Naive thymus-derived CD4-positive, alpha-beta T cell (primary cell): ENCODE results near the gene HEMK1. TPM values are rescaled to one million over a fixed set of nuclear protein-coding genes. Genes with fewer than 3 reads are reported as not detected.

ENCODE experiments used
- ATAC-seq: fragments of 150-1000 bp; cut with Tn5 transposase; 2 replicates; pipeline ENCODE4 v1.10.0; 2021; ENCODE audit warnings: mild to moderate bottlenecking, moderate library complexity
- CTCF ChIA-PET: fragments of 350-600 bp; sonication (Branson Sonifier 250); formaldehyde crosslinking; loops from one replicate; lab custom pipeline; 2021; ENCODE audit warnings: antibody characterized with exemption; lab: Charles Lee
- POLR2A ChIA-PET: fragments of 350-600 bp; sonication (Branson Sonifier 250); formaldehyde crosslinking; loops from one replicate; lab custom pipeline; 2021; ENCODE audit warnings: antibody characterized with exemption, inconsistent platforms; lab: Charles Lee
- DNase-seq, 9 donors: peaks; one replicate each; pipeline versions ENCODE4 v3.0.0 to v3.0.0-alpha.2; 2020 to 2022; ENCODE audit warnings: mixed read lengths in 1 of 9
- H3K27ac ChIP-seq: one replicate; pipeline ENCODE4 v1.7.0; 2013; ENCODE audit warnings: mild to moderate bottlenecking, low read depth, low read length, moderate library complexity
- H3K27me3 ChIP-seq, 2 donors: one replicate each; pipeline ENCODE4 v1.7.0; 2013; ENCODE audit warnings: low read length in 2 of 2, mild to moderate bottlenecking in 2 of 2, moderate library complexity in 2 of 2; ENCODE audit not compliant: control insufficient read depth in 2 of 2, insufficient read depth in 2 of 2
- H3K36me3 ChIP-seq, 3 experiments: 1 replicate in 2 of 3; 2 replicates in 1 of 3; pipeline ENCODE4 v1.7.0; 2013; ENCODE audit warnings: low read length in 3 of 3, mild to moderate bottlenecking in 3 of 3, moderate library complexity in 1 of 3; ENCODE audit not compliant: insufficient read depth in 3 of 3, control insufficient read depth in 2 of 3
- H3K4me1 ChIP-seq, 2 donors: one replicate each; pipeline ENCODE4 v1.7.0; 2013; ENCODE audit warnings: low read length in 2 of 2, mild to moderate bottlenecking in 2 of 2, moderate library complexity in 1 of 2; ENCODE audit not compliant: control insufficient read depth in 2 of 2, insufficient read depth in 2 of 2
- H3K4me3 ChIP-seq: 2 replicates; pipeline ENCODE4 v1.7.0; 2013; ENCODE audit warnings: mild to moderate bottlenecking, low read length
- H3K9me3 ChIP-seq, 3 experiments: 1 replicate in 2 of 3; 2 replicates in 1 of 3; pipeline ENCODE4 v1.7.0; 2013; ENCODE audit warnings: low read length in 3 of 3; ENCODE audit not compliant: control insufficient read depth in 2 of 3
- H3K27ac Mint-ChIP-seq, 9 donors: one replicate each; pipeline ENCODE4 v1.8.0; 2020 to 2022; ENCODE audit warnings: mixed read lengths in 9 of 9, mild to moderate bottlenecking in 8 of 9, moderate library complexity in 5 of 9, inconsistent platforms in 2 of 9
- H3K27me3 Mint-ChIP-seq, 5 donors: one replicate each; pipeline ENCODE4 v1.8.0; 2021 to 2022; ENCODE audit warnings: mixed read lengths in 5 of 5, mild to moderate bottlenecking in 1 of 5
- H3K36me3 Mint-ChIP-seq, 5 donors: one replicate each; pipeline ENCODE4 v1.8.0; 2020 to 2022; ENCODE audit warnings: mixed read lengths in 5 of 5, mild to moderate bottlenecking in 3 of 5, inconsistent platforms in 1 of 5
- H3K4me1 Mint-ChIP-seq, 7 donors: one replicate each; pipeline ENCODE4 v1.8.0; 2020 to 2022; ENCODE audit warnings: mixed read lengths in 7 of 7, mild to moderate bottlenecking in 3 of 7, inconsistent platforms in 1 of 7
- H3K4me3 Mint-ChIP-seq, 10 donors: one replicate each; pipeline ENCODE4 v1.8.0; 2020 to 2022; ENCODE audit warnings: mild to moderate bottlenecking in 10 of 10, mixed read lengths in 10 of 10, moderate library complexity in 6 of 10, inconsistent platforms in 2 of 10
- H3K9me3 Mint-ChIP-seq, 11 donors: one replicate each; pipeline ENCODE4 v1.8.0; 2020 to 2022; ENCODE audit warnings: mixed read lengths in 11 of 11, mild to moderate bottlenecking in 4 of 11, inconsistent platforms in 1 of 11, moderate library complexity in 1 of 11
- intact Hi-C, 2 donors: fragments of 100-400 bp; cut with micrococcal nuclease; formaldehyde crosslinking; loops; one replicate each; pipeline ENCODE4 v1.15.1; 2023
- polyA plus RNA-seq, 2 donors: library from polyadenylated mRNA; unstranded; fragments of 300-500 nt; fragmentation: Illumina TruSeq; gene quantifications; one replicate each; pipeline ENCODE4 v1.2.3, GENCODE V29; 2021
- total RNA-seq, 6 experiments: library from RNA in 5 of 6; stranded (reverse) in 5 of 6; gene quantifications; 1 replicate in 5 of 6; 2 replicates in 1 of 6; pipeline ENCODE4 v1.2.3 and lab custom pipeline; 2021 to 2026

Gene HEMK1
- total and polyA plus RNA-seq, 7 experiments from 2014 or later, result 32.1 to 71.1 (median 40.1) TPM

- H3K27ac Mint-ChIP-seq, result peak overlapping the region in 1 of 9 donors; percentile 65
These were observed 75.2 kb downstream of the HEMK1 start for GRCh38 chr3:50644561-50644960.

GRCh38 chr3:50645378-50645777, 76.1 kb downstream of the HEMK1 start:
- no peaks in the 10 kb centered on the region for H3K4me1 ChIP-seq
- no peaks in the 10 kb centered on the region for H3K9me3 Mint-ChIP-seq
- DNase-seq (no peak), ATAC-seq (no peak)
- no peaks in the 10 kb centered on the region for H3K9me3 ChIP-seq
- no peaks in the 10 kb centered on the region for H3K27me3 Mint-ChIP-seq
- H3K27me3 ChIP-seq, result no peaks in the 10 kb centered on the region
- H3K36me3 ChIP-seq, result peaks cover 6 to 95% (median 29%) of the 10 kb centered on the region in 3 experiments
- intact Hi-C loops, result no loop called here
- H3K27ac Mint-ChIP-seq, result peak overlapping the region in 1 of 9 donors; percentile 78
- H3K4me1 Mint-ChIP-seq, result peaks cover 0 to 11% (median 0%) of the 10 kb centered on the region in 7 donors
- no peak overlapping the region for H3K4me3 ChIP-seq
- H3K36me3 Mint-ChIP-seq, result peaks cover 0 to 28% (median 15%) of the 10 kb centered on the region in 5 donors
- no peak overlapping the region for H3K27ac ChIP-seq
- POLR2A ChIA-PET, result no interaction called here
- CTCF ChIA-PET, result no interaction called here
- H3K4me3 Mint-ChIP-seq, result no peak overlapping the region

More at GRCh38 chr3:50644561-50644960, 75.2 kb downstream of the HEMK1 start:
- no peak overlapping the region for H3K27ac ChIP-seq
- H3K9me3 Mint-ChIP-seq, result no peaks in the 10 kb centered on the region
- H3K36me3 ChIP-seq, result peaks cover 6 to 100% (median 29%) of the 10 kb centered on the region in 3 experiments
- no peaks in the 10 kb centered on the region for H3K27me3 Mint-ChIP-seq
- H3K36me3 Mint-ChIP-seq, result peaks cover 0 to 28% (median 15%) of the 10 kb centered on the region in 5 donors
- ATAC-seq (no peak), DNase-seq (no peak)
- ChIA-PET CTCF (no interaction called here), POLR2A (interaction anchor here (0.7 kb wide), 1 partner anchor 140 kb away, joined by 3 read pairs; no protein-coding TSS in a partner anchor)
- intact Hi-C loops, result no loop called here
- no peaks in the 10 kb centered on the region for H3K27me3 ChIP-seq
- H3K4me1 ChIP-seq, result no peaks in the 10 kb centered on the region
- no peak overlapping the region for H3K4me3 Mint-ChIP-seq
- H3K4me3 ChIP-seq, result no peak overlapping the region
- peaks cover 0 to 12% (median 0%) of the 10 kb centered on the region in 7 donors for H3K4me1 Mint-ChIP-seq
- no peaks in the 10 kb centered on the region for H3K9me3 ChIP-seq

Other genes with a start within 250 kb of the HEMK1 start
- gene HYAL2, start 246.8 kb upstream of the HEMK1 start, total RNA-seq, result 1 to 10 TPM; 1.5 to 5.3 (median 3.2) TPM
- 1 to 10 TPM; 2.8 to 4.6 TPM for gene HYAL2, start 246.8 kb upstream of the HEMK1 start, polyA plus RNA-seq
- 10 to 100 TPM; 16.8 to 25.0 (median 20.5) TPM for gene TUSC2, start 241.3 kb upstream of the HEMK1 start, total RNA-seq
- gene TUSC2, start 241.3 kb upstream of the HEMK1 start, polyA plus RNA-seq, result 10 to 100 TPM; 38.0 to 45.5 TPM
- gene RASSF1, start 228.7 kb upstream of the HEMK1 start, total RNA-seq, result 100 to 1,000 TPM in 1 of 5 experiments, 10 to 100 TPM in 4; 39.4 to 105 (median 69.6) TPM
- gene RASSF1, start 228.7 kb upstream of the HEMK1 start, polyA plus RNA-seq, result 10 to 100 TPM; 32.7 to 47.9 TPM
- gene ZMYND10, start 223.8 kb upstream of the HEMK1 start, total RNA-seq, result 1 to 10 TPM in 4 of 5 experiments, under 1 TPM in 1; 0.91 to 3.8 (median 2.8) TPM
- gene ZMYND10, start 223.8 kb upstream of the HEMK1 start, polyA plus RNA-seq, result under 1 TPM; 0.07 to 0.30 TPM
- gene NPRL2, start 218.7 kb upstream of the HEMK1 start, total RNA-seq, result 10 to 100 TPM; 35.3 to 48.9 (median 47.7) TPM
- gene NPRL2, start 218.7 kb upstream of the HEMK1 start, polyA plus RNA-seq, result 10 to 100 TPM; 27.2 to 36.2 TPM
- 10 to 100 TPM; 23.3 to 42.6 (median 32.8) TPM for gene CYB561D2, start 218.7 kb upstream of the HEMK1 start, total RNA-seq
- 10 to 100 TPM; 42.4 to 52.9 TPM for gene CYB561D2, start 218.7 kb upstream of the HEMK1 start, polyA plus RNA-seq
- gene TMEM115, start 210.0 kb upstream of the HEMK1 start, total RNA-seq, result 10 to 100 TPM; 17.7 to 32.4 (median 19.9) TPM
- 10 to 100 TPM; 26.0 to 40.9 TPM for gene TMEM115, start 210.0 kb upstream of the HEMK1 start, polyA plus RNA-seq
- gene CACNA2D2, start 65.9 kb upstream of the HEMK1 start, total RNA-seq, result 1 to 10 TPM in 4 of 5 experiments, under 1 TPM in 1; 0.97 to 6.2 (median 2.5) TPM
- gene CACNA2D2, start 65.9 kb upstream of the HEMK1 start, polyA plus RNA-seq, result under 1 TPM; 0.32 to 0.38 TPM
- 10 to 100 TPM; 11.1 to 67.5 (median 16.4) TPM for gene C3orf18, start 1.8 kb upstream of the HEMK1 start, total RNA-seq
- 10 to 100 TPM; 12.8 to 17.4 TPM for gene C3orf18, start 1.8 kb upstream of the HEMK1 start, polyA plus RNA-seq
- gene CISH, start 42.3 kb downstream of the HEMK1 start, total RNA-seq, result 100 to 1,000 TPM in 1 of 5 experiments, 10 to 100 TPM in 4; 10.9 to 486 (median 28.5) TPM
- 100 to 1,000 TPM; 134 to 150 TPM for gene CISH, start 42.3 kb downstream of the HEMK1 start, polyA plus RNA-seq
- 100 to 1,000 TPM in 1 of 5 experiments, 10 to 100 TPM in 4; 26.7 to 196 (median 37.7) TPM for gene MAPKAPK3, start 47.6 kb downstream of the HEMK1 start, total RNA-seq
- 10 to 100 TPM; 53.4 to 54.1 TPM for gene MAPKAPK3, start 47.6 kb downstream of the HEMK1 start, polyA plus RNA-seq
- gene DOCK3, start 105.4 kb downstream of the HEMK1 start, total RNA-seq, result 1 to 10 TPM; 1.5 to 2.9 (median 1.9) TPM
- under 1 TPM; 0.19 to 0.26 TPM for gene DOCK3, start 105.4 kb downstream of the HEMK1 start, polyA plus RNA-seq